SK-N-MC (cell line): ENCODE data around the gene HS6ST1.

Experiments
- DNase-seq: peaks from one replicate; pipeline ENCODE4 v3.0.0-alpha.2; 2011; ENCODE audit warnings: low read depth, low spot score
- H3K27ac ChIP-seq: fragments of 200-600 bp; sonication (generic); 2 replicates; pipeline ENCODE4 v1.5.1; 2016; ENCODE audit warnings: mixed run types
- H3K36me3 ChIP-seq: fragments of 200-600 bp; sonication (generic); 2 replicates; pipeline ENCODE4 v1.6.1; 2017; ENCODE audit warnings: antibody characterized with exemption, low read length, mixed read lengths; ENCODE audit not compliant: insufficient read depth
- H3K4me3 ChIP-seq: fragments of 200-600 bp; sonication (generic); 2 replicates; pipeline ENCODE4 v1.5.1; 2016
- H3K9ac ChIP-seq: fragments of 200-600 bp; sonication (generic); 2 replicates; pipeline ENCODE4 v1.8.0; 2017; ENCODE audit warnings: mixed run types, mixed read lengths; ENCODE audit not compliant: insufficient read length
- H3K9me3 ChIP-seq: fragments of 200-600 bp; sonication (generic); 2 replicates; pipeline ENCODE4 v1.6.1; 2017; ENCODE audit warnings: low read depth, mild to moderate bottlenecking, antibody characterized with exemption, low read length, moderate library complexity, mixed read lengths
- EZH2 ChIP-seq: fragments of 200-600 bp; sonication (generic); IDR thresholded peaks from one replicate; pipeline ENCODE4 v1.6.1; 2017; ENCODE audit warnings: antibody characterized with exemption
- FOXP2 ChIP-seq: optimal IDR thresholded peaks from 2 replicates; pipeline ENCODE3; 2011; ENCODE audit warnings: mild to moderate bottlenecking, moderate library complexity; ENCODE audit not compliant: insufficient read depth; ENCODE audit errors: extremely low read length, control extremely low read depth
- POLR2AphosphoS5 ChIP-seq: IDR thresholded peaks from 2 replicates; pipeline ENCODE4 v1.6.1; 2012; ENCODE audit warnings: mild to moderate bottlenecking, low read depth, low read length, borderline replicate concordance

The HS6ST1 gene

GRCh38 chr2:128250229-128251025 lies 68.2 kb downstream of the HS6ST1 start:
- Histone ChIP-seq H3K27ac (no peak overlapping the region), H3K4me3 (no peak overlapping the region)

GRCh38 chr2:128249555-128249954 lies 69.1 kb downstream of the HS6ST1 start:
- no peaks in the 10 kb centered on the region for H3K36me3 ChIP-seq
- H3K9ac ChIP-seq = no peak overlapping the region
- H3K9me3 ChIP-seq = no peaks in the 10 kb centered on the region
- H3K27ac ChIP-seq = no peak overlapping the region
- DNase-seq = no peak
- TF ChIP-seq POLR2AphosphoS5 (no peak), EZH2 (no peak), FOXP2 (no peak)
- no peak overlapping the region for H3K4me3 ChIP-seq

More at GRCh38 chr2:128250229-128251025, 68.2 kb downstream of the HS6ST1 start:
- Histone ChIP-seq H3K9ac (no peak overlapping the region), H3K9me3 (no peaks in the 10 kb centered on the region), H3K36me3 (no peaks in the 10 kb centered on the region)
- no peak for DNase-seq
- TF ChIP-seq EZH2 (no peak), POLR2AphosphoS5 (no peak), FOXP2 (no peak)

DNA sequence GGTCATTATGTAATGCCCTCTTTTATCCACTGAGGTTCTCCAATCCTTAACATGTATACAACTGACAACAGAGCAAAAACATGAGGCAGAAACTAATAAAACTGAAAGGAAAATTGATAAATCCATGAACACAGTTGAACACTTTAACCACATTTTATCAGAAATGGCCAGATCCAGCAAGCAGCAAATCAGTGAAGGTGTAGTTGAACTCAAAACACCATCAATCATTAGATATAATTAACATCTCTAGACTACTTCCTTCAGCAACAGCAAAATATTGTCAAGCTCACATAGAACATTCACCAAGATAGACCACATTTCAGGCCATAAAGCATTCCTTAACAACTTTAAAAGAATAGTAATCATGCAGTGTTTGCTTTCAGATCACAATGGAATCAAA lies 72.9 kb downstream of the HS6ST1 start:
- TF ChIP-seq POLR2AphosphoS5 (no peak), EZH2 (no peak), FOXP2 (no peak)
- no peak overlapping the region for H3K4me3 ChIP-seq
- no peak overlapping the region for H3K27ac ChIP-seq
- no peaks in the 10 kb centered on the region for H3K9me3 ChIP-seq
- no peak for DNase-seq
- no peaks in the 10 kb centered on the region for H3K36me3 ChIP-seq
- no peak overlapping the region for H3K9ac ChIP-seq

DNA sequence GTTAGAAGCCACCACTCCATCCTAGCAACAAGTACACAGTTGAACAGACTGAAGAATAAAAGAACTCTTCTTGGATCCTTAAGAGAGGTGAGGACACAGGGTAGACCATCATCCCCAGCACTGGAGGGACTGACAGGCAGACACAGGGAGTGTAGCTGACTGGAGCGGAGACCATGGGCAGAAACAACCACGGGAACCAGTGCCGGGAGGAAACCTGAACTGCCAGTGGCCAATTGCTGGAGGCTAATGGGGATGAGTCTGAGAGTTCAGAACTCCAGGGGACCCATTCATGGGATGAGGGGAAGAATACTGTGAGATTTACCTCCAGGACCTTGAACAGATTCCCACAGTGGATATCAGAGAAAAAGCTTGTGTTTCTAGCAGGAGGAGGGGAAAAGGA lies 76.8 kb downstream of the HS6ST1 start:
- DNase-seq = no peak
- Histone ChIP-seq H3K9ac (no peak overlapping the region), H3K36me3 (no peaks in the 10 kb centered on the region), H3K9me3 (no peaks in the 10 kb centered on the region), H3K27ac (no peak overlapping the region), H3K4me3 (no peak overlapping the region)
- no peak for TF ChIP-seq POLR2AphosphoS5
- TF ChIP-seq EZH2 = no peak
- TF ChIP-seq FOXP2 = no peak

GRCh38 chr2:128237911-128238697 lies 80.6 kb downstream of the HS6ST1 start:
- no peak for DNase-seq
- TF ChIP-seq POLR2AphosphoS5 (no peak), FOXP2 (no peak)
- H3K27ac ChIP-seq = no peak overlapping the region
- H3K9ac ChIP-seq = no peak overlapping the region
- no peak overlapping the region for H3K4me3 ChIP-seq
- H3K9me3 ChIP-seq = no peaks in the 10 kb centered on the region
- no peaks in the 10 kb centered on the region for H3K36me3 ChIP-seq

DNA sequence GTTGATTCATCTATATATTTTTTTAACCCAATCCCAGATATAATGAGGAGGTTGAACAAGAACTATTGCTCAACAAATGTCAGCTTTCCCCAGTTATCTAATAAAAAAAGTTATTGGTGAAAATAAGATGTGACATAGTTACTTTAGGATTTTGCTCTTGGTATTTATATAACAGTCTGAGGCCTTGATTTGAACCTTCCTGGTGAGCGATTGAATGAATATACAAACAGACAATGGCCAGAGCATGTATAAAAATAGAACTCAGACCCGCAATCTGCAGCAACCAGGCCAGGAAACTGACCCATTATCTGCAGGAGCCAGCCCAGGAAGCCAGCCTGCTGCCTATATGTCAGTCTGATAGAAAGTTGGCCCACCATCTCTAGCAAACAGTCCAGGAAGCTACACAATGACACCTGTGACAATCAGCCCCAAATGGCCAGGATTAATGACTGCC lies 81.6 kb downstream of the HS6ST1 start:
- H3K9ac ChIP-seq = no peak overlapping the region
- no peaks in the 10 kb centered on the region for H3K36me3 ChIP-seq
- no peak overlapping the region for H3K4me3 ChIP-seq
- DNase-seq = no peak
- TF ChIP-seq FOXP2 (no peak), EZH2 (no peak), POLR2AphosphoS5 (no peak)
- H3K9me3 ChIP-seq = no peaks in the 10 kb centered on the region
- H3K27ac ChIP-seq = no peak overlapping the region

GRCh38 chr2:128236491-128237035 lies 82.1 kb downstream of the HS6ST1 start:
- DNase-seq = no peak
- no peak overlapping the region for H3K27ac ChIP-seq
- no peak overlapping the region for H3K9ac ChIP-seq
- H3K9me3 ChIP-seq = no peaks in the 10 kb centered on the region
- no peak for TF ChIP-seq EZH2
- no peak for TF ChIP-seq FOXP2
- TF ChIP-seq POLR2AphosphoS5 = no peak
- H3K36me3 ChIP-seq = no peaks in the 10 kb centered on the region
- no peak overlapping the region for H3K4me3 ChIP-seq

- Histone ChIP-seq H3K36me3 (no peaks in the 10 kb centered on the region), H3K27ac (no peak overlapping the region), H3K9ac (no peak overlapping the region), H3K4me3 (no peak overlapping the region), H3K9me3 (no peaks in the 10 kb centered on the region)
- no peak for TF ChIP-seq POLR2AphosphoS5
- TF ChIP-seq EZH2 = no peak
- no peak for TF ChIP-seq FOXP2
- no peak for DNase-seq
Observed at GRCh38 chr2:128235581-128235980, 83.1 kb downstream of the HS6ST1 start.
